IMR-90 (cell line): ENCODE data around the gene UBE2L3. TPM values are rescaled to one million over a fixed set of nuclear protein-coding genes. Genes with fewer than 3 reads are reported as not detected.

Experiments
- ATAC-seq: fragments of 200-7000 bp; cut with Tn5 transposase; 2 replicates; pipeline ENCODE4 v1.9.1; 2020; ENCODE audit warnings: low read depth, mild to moderate bottlenecking, moderate library complexity
- BruUV-seq: library from RNA; stranded (reverse); fragments of 400-500 nt; replicated peaks from 2 replicates; lab custom pipeline; 2021; lab: Mats Ljungman, UMichigan
- CTCF ChIA-PET: fragments of 300-600 bp; formaldehyde crosslinking; extraction: SDS; loops from one replicate; lab custom pipeline; 2021; ENCODE audit warnings: antibody characterized with exemption; lab: Yijun Ruan, JAX
- POLR2A ChIA-PET: fragments of 300-600 bp; sonication (Branson Sonifier 250); formaldehyde crosslinking; loops from one replicate; lab custom pipeline; 2022; ENCODE audit warnings: antibody characterized with exemption; ENCODE audit not compliant: unreplicated experiment; lab: Charles Lee
- DNase-seq: peaks from one replicate; pipeline ENCODE4 v3.0.0; 2013
- H2AFZ ChIP-seq: replicated peaks from 2 replicates; pipeline ENCODE3; 2013; ENCODE audit warnings: low read length, mild to moderate bottlenecking; ENCODE audit not compliant: poor library complexity
- H2AK5ac ChIP-seq: 2 replicates; pipeline ENCODE4 v1.6.1; 2013; ENCODE audit warnings: low read depth, low read length, inconsistent platforms
- H2AK9ac ChIP-seq: replicated peaks from 2 replicates; pipeline ENCODE3; 2013; ENCODE audit warnings: mild to moderate bottlenecking, low read depth, low read length, moderate library complexity; ENCODE audit not compliant: poor library complexity
- H2BK120ac ChIP-seq: 2 replicates; pipeline ENCODE4 v1.6.1; 2013; ENCODE audit warnings: low read depth, low read length, inconsistent platforms
- H2BK15ac ChIP-seq: 3 replicates; pipeline ENCODE4 v1.6.1; 2013; ENCODE audit warnings: low read depth, low read length, inconsistent platforms
- H2BK20ac ChIP-seq: 2 replicates; pipeline ENCODE4 v1.6.1; 2013; ENCODE audit warnings: low read depth, mild to moderate bottlenecking, inconsistent platforms, low read length, moderate library complexity
- H2BK5ac ChIP-seq: 2 replicates; pipeline ENCODE4 v1.6.1; 2013; ENCODE audit warnings: mild to moderate bottlenecking, low read depth, low read length, inconsistent platforms; ENCODE audit not compliant: poor library complexity, severe bottlenecking
- H3K14ac ChIP-seq: replicated peaks from 2 replicates; pipeline ENCODE4 v1.6.1; 2013; ENCODE audit warnings: low read depth, low read length, inconsistent platforms
- H3K18ac ChIP-seq: 2 replicates; pipeline ENCODE4 v1.6.1; 2013; ENCODE audit warnings: low read depth, low read length, control low read depth
- H3K23ac ChIP-seq: 2 replicates; pipeline ENCODE4 v1.6.1; 2013; ENCODE audit warnings: low read depth, low read length, inconsistent platforms
- H3K27ac ChIP-seq: 2 replicates; pipeline ENCODE4 v1.5.1; 2013; ENCODE audit warnings: mild to moderate bottlenecking, control low read depth, low read length; ENCODE audit not compliant: insufficient read depth
- H3K27me3 ChIP-seq: 2 replicates; pipeline ENCODE4 v1.6.1; 2013; ENCODE audit warnings: low read length; ENCODE audit not compliant: control insufficient read depth, insufficient read depth
- H3K36me3 ChIP-seq: 2 replicates; pipeline ENCODE4 v1.6.1; 2013; ENCODE audit warnings: low read length, mixed read lengths; ENCODE audit not compliant: control insufficient read depth, insufficient read depth
- H3K4ac ChIP-seq: 2 replicates; pipeline ENCODE4 v1.6.1; 2013; ENCODE audit warnings: low read depth, low read length, inconsistent platforms
- H3K4me1 ChIP-seq: 2 replicates; pipeline ENCODE4 v1.6.1; 2013; ENCODE audit warnings: low read length, mixed read lengths; ENCODE audit not compliant: control insufficient read depth, insufficient read depth
- H3K4me2 ChIP-seq: 2 replicates; pipeline ENCODE4 v1.6.1; 2013; ENCODE audit warnings: low read depth, mild to moderate bottlenecking, control low read depth, low read length, moderate library complexity
- H3K4me3 ChIP-seq: 2 replicates; pipeline ENCODE4 v1.5.1; 2013; ENCODE audit warnings: low read depth, mild to moderate bottlenecking, control low read depth, low read length, moderate library complexity; ENCODE audit not compliant: insufficient read depth
- H3K56ac ChIP-seq: 2 replicates; pipeline ENCODE4 v1.6.1; 2013; ENCODE audit warnings: low read length, inconsistent platforms; ENCODE audit not compliant: insufficient read depth; ENCODE audit errors: extremely low read depth
- H3K79me1 ChIP-seq, 2 experiments: 2 replicates each; pipeline ENCODE4 v1.6.1; 2013; ENCODE audit warnings: low read length in 2 of 2, inconsistent platforms in 1 of 2, low read depth in 1 of 2
- H3K9ac ChIP-seq: 2 replicates; pipeline ENCODE4 v1.6.1; 2013; ENCODE audit warnings: low read depth, low read length, control low read depth
- H3K9me1 ChIP-seq: 2 replicates; pipeline ENCODE4 v1.6.1; 2013; ENCODE audit warnings: low read length, inconsistent platforms; ENCODE audit not compliant: insufficient read depth
- H3K9me3 ChIP-seq: 2 replicates; pipeline ENCODE4 v1.6.1; 2013; ENCODE audit warnings: low read length; ENCODE audit not compliant: control insufficient read depth, insufficient read depth
- H4K20me1 ChIP-seq: 2 replicates; pipeline ENCODE4 v1.6.1; 2013; ENCODE audit warnings: low read length, inconsistent platforms; ENCODE audit not compliant: insufficient read depth
- H4K5ac ChIP-seq: 2 replicates; pipeline ENCODE4 v1.6.1; 2013; ENCODE audit warnings: mild to moderate bottlenecking, low read depth, low read length, control low read depth
- H4K8ac ChIP-seq, 2 experiments: 2 replicates each; pipeline ENCODE4 v1.6.1; 2013; ENCODE audit warnings: low read depth in 2 of 2, low read length in 2 of 2, control low read depth in 1 of 2, inconsistent platforms in 1 of 2
- H4K91ac ChIP-seq: 2 replicates; pipeline ENCODE4 v1.6.1; 2013; ENCODE audit warnings: low read depth, low read length, inconsistent platforms; ENCODE audit not compliant: insufficient read depth
- BHLHE40 ChIP-seq: fragments of 150-350 bp; IDR thresholded peaks from 2 replicates; pipeline ENCODE4 v1.6.1; 2016; ENCODE audit warnings: mild to moderate bottlenecking, low read depth, low read length
- CEBPB ChIP-seq: IDR thresholded peaks from 2 replicates; pipeline ENCODE4 v1.6.1; 2012; ENCODE audit warnings: low read depth, low read length, improper control_type of control experiment
- CHD1 ChIP-seq: IDR thresholded peaks from 2 replicates; pipeline ENCODE4 v1.6.1; 2012; ENCODE audit warnings: low read depth, low read length, improper control_type of control experiment
- FOS ChIP-seq: fragments of 150-350 bp; IDR thresholded peaks from 2 replicates; pipeline ENCODE4 v1.6.1; 2016; ENCODE audit warnings: low read depth, low read length
- MAFK ChIP-seq: IDR thresholded peaks from 2 replicates; pipeline ENCODE4 v1.6.1; 2012; ENCODE audit warnings: low read depth, low read length, improper control_type of control experiment
- MAZ ChIP-seq: IDR thresholded peaks from 2 replicates; pipeline ENCODE4 v1.6.1; 2012; ENCODE audit warnings: low read depth, mild to moderate bottlenecking, low read length, improper control_type of control experiment, moderate library complexity, borderline replicate concordance
- MXI1 ChIP-seq: IDR thresholded peaks from 2 replicates; pipeline ENCODE4 v1.6.1; 2012; ENCODE audit warnings: low read depth, mild to moderate bottlenecking, low read length, moderate library complexity, borderline replicate concordance
- NFE2L2 ChIP-seq: fragments of 150-350 bp; IDR thresholded peaks from 2 replicates; pipeline ENCODE4 v1.6.1; 2016; ENCODE audit warnings: low read depth, mild to moderate bottlenecking, low read length
- POLR2A ChIP-seq: IDR thresholded peaks from 2 replicates; pipeline ENCODE4 v1.6.1; 2012; ENCODE audit warnings: mild to moderate bottlenecking, low read depth, low read length
- RAD21 ChIP-seq: IDR thresholded peaks from 2 replicates; pipeline ENCODE4 v1.6.1; 2012; ENCODE audit warnings: low read length, improper control_type of control experiment
- RCOR1 ChIP-seq: IDR thresholded peaks from 2 replicates; pipeline ENCODE4 v1.6.1; 2012; ENCODE audit warnings: mild to moderate bottlenecking, low read length, improper control_type of control experiment; ENCODE audit not compliant: insufficient replicate concordance
- RFX5 ChIP-seq: IDR thresholded peaks from 2 replicates; pipeline ENCODE4 v1.8.0; 2012; ENCODE audit warnings: low read depth, mild to moderate bottlenecking, low read length, moderate library complexity
- SMC3 ChIP-seq: fragments of 150-350 bp; IDR thresholded peaks from 2 replicates; pipeline ENCODE4 v1.6.1; 2016; ENCODE audit warnings: low read depth, mild to moderate bottlenecking, antibody characterized with exemption, low read length, moderate library complexity
- WGBS, 2 experiments: methylation state at CpG; one replicate each; pipeline versions ENCODE4 v1.1.5 to v1.1.7; 2013; ENCODE audit warnings: missing lambda C conversion rate in 2 of 2; ENCODE audit not compliant: insufficient read length in 1 of 2; ENCODE audit errors: extremely low coverage in 2 of 2; 5-methylcytosine and 5-hydroxymethylcytosine counted together
- dilution Hi-C: fragments of 300-500 bp; cut with HindIII; formaldehyde crosslinking; loops from one replicate; pipeline ENCODE4 v1.14.3; 2018; ENCODE audit warnings: low sequenced_read_pairs; ENCODE audit not compliant: unreplicated experiment
- in situ Hi-C: fragments of 300-500 bp; cut with MboI; formaldehyde crosslinking; loops from 3 replicates; pipeline ENCODE4 v1.14.3; 2019; ENCODE audit warnings: low sequenced_read_pairs, inconsistent platforms, mixed read lengths
- intact Hi-C: fragments of 100-400 bp; cut with micrococcal nuclease; formaldehyde crosslinking; loops from 2 replicates; pipeline ENCODE4 v1.10.0; 2022
- polyA plus RNA-seq, 3 experiments: library from polyadenylated mRNA; depleted of rRNA; stranded (reverse); fragments of >200 nt; gene quantifications; 2 replicates each; pipeline ENCODE4 v1.2.3, GENCODE V29; 2012; ENCODE audit warnings: low replicate concordance in 1 of 3
- total RNA-seq: library from RNA; depleted of rRNA; stranded (reverse); fragments of >200 nt; gene quantifications from 2 replicates; pipeline ENCODE4 v1.2.3, GENCODE V29; 2012
- TF ChIP-seq, protein P1 (sequence below): conservative IDR thresholded peaks from 2 replicates; pipeline ENCODE4 v1.5.1; 2012; ENCODE audit warnings: mild to moderate bottlenecking, low read depth, low read length, improper control_type of control experiment
- TF ChIP-seq, protein P2 (sequence below): fragments of 150-350 bp; IDR thresholded peaks from 2 replicates; pipeline ENCODE4 v1.6.1; 2017; ENCODE audit warnings: mild to moderate bottlenecking, antibody characterized with exemption, low read length, low read depth
- TF ChIP-seq, protein P3 (sequence below): fragments of 150-350 bp; IDR thresholded peaks from 2 replicates; pipeline ENCODE4 v1.6.1; 2016; ENCODE audit warnings: low read depth, mild to moderate bottlenecking, low read length, moderate library complexity, borderline replicate concordance

The UBE2L3 gene
- total and polyA plus RNA-seq, 2 of the 4 experiments (the other 2 are of a cell fraction): 29.0 to 72.9 TPM

DNA sequence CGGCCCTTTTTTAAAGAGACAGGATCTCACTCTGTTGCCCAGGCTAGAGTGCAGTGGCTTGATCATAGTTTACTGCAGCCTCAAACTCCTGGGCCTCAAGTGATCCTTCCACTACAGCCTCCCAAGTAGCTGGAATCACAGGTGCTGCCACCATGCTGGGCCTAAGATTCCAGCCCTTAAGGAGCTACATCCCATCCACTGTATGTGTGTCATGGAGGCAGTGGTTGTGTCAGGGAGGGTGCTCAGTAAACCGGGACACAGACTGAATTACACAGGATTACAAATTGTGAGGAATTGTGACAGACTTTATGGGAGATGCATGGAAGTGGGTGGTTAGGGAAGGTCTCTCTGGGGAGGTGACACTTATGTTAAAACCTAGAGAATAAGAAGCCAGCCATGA, 96.2 kb downstream of the UBE2L3 start:
- no peak overlapping the region for H3K14ac ChIP-seq

More for the DNA sequence above, 96.2 kb downstream of the UBE2L3 start:
- Histone ChIP-seq H3K9ac (no peak overlapping the region), H3K4me1 (peaks cover 2% of the 10 kb centered on the region), H3K27ac (no peak overlapping the region), H2AFZ (no peak overlapping the region), H2BK15ac (no peak overlapping the region), H3K4me2 (no peak overlapping the region), H3K18ac (no peak overlapping the region), H3K79me1 (peaks cover 10 to 22% of the 10 kb centered on the region in 2 experiments), H4K5ac (no peak overlapping the region), H2BK120ac (no peak overlapping the region), H3K9me1 (peaks cover 3% of the 10 kb centered on the region; the same call in 1 of the 2 replicates), H2BK20ac (no peak overlapping the region), H3K27me3 (peaks cover 4% of the 10 kb centered on the region; the same call in 1 of the 2 replicates), H3K23ac (no peak overlapping the region), H2AK9ac (peak overlapping the region; percentile 71), H4K20me1 (no peaks in the 10 kb centered on the region; the same call in 1 of the 2 replicates), H3K56ac (no peak overlapping the region), H3K4me3 (no peak overlapping the region), H3K4ac (no peak overlapping the region), H3K36me3 (no peaks in the 10 kb centered on the region), H2BK5ac (no peak overlapping the region), H2AK5ac (no peak overlapping the region), H4K8ac (no peak overlapping the region), H4K91ac (no peak overlapping the region), H3K9me3 (no peaks in the 10 kb centered on the region)
- ATAC-seq (no peak), DNase-seq (no peak)
- ChIA-PET POLR2A (no interaction called here), CTCF (no interaction called here)
- dilution Hi-C loops (no loop called here), in situ Hi-C loops (no loop called here), intact Hi-C loops (no loop called here)
- WGBS, 2 experiments: 67% methylated on average over 1 of the region's 2 CpGs; no CpG with 5 or more reads in 1 of the 2 experiments
- TF ChIP-seq RCOR1: no peak
- no peak for TF ChIP-seq NFE2L2
- no peak for TF ChIP-seq RFX5
- no peak for TF ChIP-seq MAZ
- no peak for TF ChIP-seq FOS
- TF ChIP-seq MXI1: no peak
- no peak for TF ChIP-seq SMC3
- TF ChIP-seq, protein P1, sequence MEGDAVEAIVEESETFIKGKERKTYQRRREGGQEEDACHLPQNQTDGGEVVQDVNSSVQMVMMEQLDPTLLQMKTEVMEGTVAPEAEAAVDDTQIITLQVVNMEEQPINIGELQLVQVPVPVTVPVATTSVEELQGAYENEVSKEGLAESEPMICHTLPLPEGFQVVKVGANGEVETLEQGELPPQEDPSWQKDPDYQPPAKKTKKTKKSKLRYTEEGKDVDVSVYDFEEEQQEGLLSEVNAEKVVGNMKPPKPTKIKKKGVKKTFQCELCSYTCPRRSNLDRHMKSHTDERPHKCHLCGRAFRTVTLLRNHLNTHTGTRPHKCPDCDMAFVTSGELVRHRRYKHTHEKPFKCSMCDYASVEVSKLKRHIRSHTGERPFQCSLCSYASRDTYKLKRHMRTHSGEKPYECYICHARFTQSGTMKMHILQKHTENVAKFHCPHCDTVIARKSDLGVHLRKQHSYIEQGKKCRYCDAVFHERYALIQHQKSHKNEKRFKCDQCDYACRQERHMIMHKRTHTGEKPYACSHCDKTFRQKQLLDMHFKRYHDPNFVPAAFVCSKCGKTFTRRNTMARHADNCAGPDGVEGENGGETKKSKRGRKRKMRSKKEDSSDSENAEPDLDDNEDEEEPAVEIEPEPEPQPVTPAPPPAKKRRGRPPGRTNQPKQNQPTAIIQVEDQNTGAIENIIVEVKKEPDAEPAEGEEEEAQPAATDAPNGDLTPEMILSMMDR: no peak
- no peak for TF ChIP-seq RAD21
- no peak for TF ChIP-seq MAFK
- no peak for TF ChIP-seq POLR2A
- no peak for TF ChIP-seq CEBPB
- TF ChIP-seq, protein P2, sequence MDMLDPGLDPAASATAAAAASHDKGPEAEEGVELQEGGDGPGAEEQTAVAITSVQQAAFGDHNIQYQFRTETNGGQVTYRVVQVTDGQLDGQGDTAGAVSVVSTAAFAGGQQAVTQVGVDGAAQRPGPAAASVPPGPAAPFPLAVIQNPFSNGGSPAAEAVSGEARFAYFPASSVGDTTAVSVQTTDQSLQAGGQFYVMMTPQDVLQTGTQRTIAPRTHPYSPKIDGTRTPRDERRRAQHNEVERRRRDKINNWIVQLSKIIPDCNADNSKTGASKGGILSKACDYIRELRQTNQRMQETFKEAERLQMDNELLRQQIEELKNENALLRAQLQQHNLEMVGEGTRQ: no peak
- TF ChIP-seq CHD1: no peak
- TF ChIP-seq BHLHE40: no peak
- TF ChIP-seq, protein P3, sequence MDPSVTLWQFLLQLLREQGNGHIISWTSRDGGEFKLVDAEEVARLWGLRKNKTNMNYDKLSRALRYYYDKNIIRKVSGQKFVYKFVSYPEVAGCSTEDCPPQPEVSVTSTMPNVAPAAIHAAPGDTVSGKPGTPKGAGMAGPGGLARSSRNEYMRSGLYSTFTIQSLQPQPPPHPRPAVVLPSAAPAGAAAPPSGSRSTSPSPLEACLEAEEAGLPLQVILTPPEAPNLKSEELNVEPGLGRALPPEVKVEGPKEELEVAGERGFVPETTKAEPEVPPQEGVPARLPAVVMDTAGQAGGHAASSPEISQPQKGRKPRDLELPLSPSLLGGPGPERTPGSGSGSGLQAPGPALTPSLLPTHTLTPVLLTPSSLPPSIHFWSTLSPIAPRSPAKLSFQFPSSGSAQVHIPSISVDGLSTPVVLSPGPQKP: no peak
- no TSS peak for BruUV-seq
